HCT116 (cell line): ENCODE measurements around the gene FNDC3B. TPM values are rescaled to one million over a fixed set of nuclear protein-coding genes. Genes with fewer than 3 reads are reported as not detected.

Experiments
- ATAC-seq: fragments of 200-7000 bp; cut with Tn5 transposase; 2 replicates; pipeline ENCODE4 v1.9.1; 2020; ENCODE audit warnings: mild to moderate bottlenecking, moderate library complexity
- BruUV-seq: library from RNA; stranded (reverse); fragments of 400-500 nt; replicated peaks from 2 replicates; lab custom pipeline; 2021; lab: Mats Ljungman, UMichigan
- CTCF ChIA-PET: fragments of 300-600 bp; sonication (Branson Sonifier 250); formaldehyde crosslinking; loops from one replicate; lab custom pipeline; 2021; ENCODE audit warnings: antibody characterized with exemption; lab: Charles Lee
- POLR2A ChIA-PET: fragments of 300-600, 350-600 bp; sonication (Branson Sonifier 250); formaldehyde crosslinking; loops from one replicate; lab custom pipeline; 2021; ENCODE audit warnings: antibody characterized with exemption; lab: Charles Lee
- RAD21 ChIA-PET, 2 experiments: fragments of 300-600 bp; sonication (Branson Sonifier 250); formaldehyde crosslinking; loops; one replicate each; lab custom pipeline; 2023; ENCODE audit warnings: low total read pairs in 2 of 2; ENCODE audit not compliant: uncharacterized antibody in 2 of 2, unreplicated experiment in 2 of 2, low non-redundant PET in 1 of 2; lab: Charles Lee
- DNase-seq: peaks from one replicate; pipeline ENCODE4 v3.0.0-alpha.2; 2010; ENCODE audit warnings: low read depth, low spot score
- H2AFZ ChIP-seq: fragments of 200-600 bp; shearing (Covaris generic), sonication (generic); 2 replicates; pipeline ENCODE4 v1.6.1; 2017; ENCODE audit warnings: low read depth, mixed run types, mixed read lengths, antibody characterized with exemption, low read length; ENCODE audit not compliant: poor library complexity, severe bottlenecking
- H3K27ac ChIP-seq: 2 replicates; pipeline ENCODE4 v1.5.1; 2012; ENCODE audit warnings: low read depth, low read length
- H3K27me3 ChIP-seq: fragments of 200-600 bp; sonication (generic); 2 replicates; pipeline ENCODE4 v1.6.1; 2016; ENCODE audit warnings: mixed run types, low read length, mixed read lengths; ENCODE audit not compliant: insufficient read depth
- H3K36me3 ChIP-seq, 2 experiments: fragments of 200-500 bp in 1 of 2; fragments of 200-600 bp in 1 of 2; sonication (Bioruptor generic) in 1 of 2; sonication (generic) in 1 of 2; 2 replicates each; pipeline versions ENCODE4 v1.5.1 to v1.6.1; 2014 to 2016; ENCODE audit warnings: low read length in 2 of 2, inconsistent platforms in 1 of 2, mixed read lengths in 1 of 2, mixed run types in 1 of 2; ENCODE audit not compliant: insufficient read depth in 2 of 2, control insufficient read depth in 1 of 2
- H3K4me1 ChIP-seq, 2 experiments: fragments of 200-600 bp in 1 of 2; sonication (generic) in 1 of 2; 2 replicates each; pipeline versions ENCODE4 v1.5.1 to v1.6.1; 2012 to 2017; ENCODE audit warnings: low read length in 2 of 2, inconsistent platforms in 1 of 2, mild to moderate bottlenecking in 1 of 2, mixed read lengths in 1 of 2, mixed run types in 1 of 2, moderate library complexity in 1 of 2; ENCODE audit not compliant: insufficient read depth in 2 of 2, control insufficient read depth in 1 of 2
- H3K4me2 ChIP-seq: fragments of 200-600 bp; sonication (generic); 2 replicates; pipeline ENCODE4 v1.6.1; 2017; ENCODE audit warnings: mixed run types, low read length, mixed read lengths
- H3K4me3 ChIP-seq, 2 experiments: fragments of 200-600 bp in 1 of 2; sonication (generic) in 1 of 2; replicated peaks in 1 of 2; 2 replicates each; pipeline ENCODE4 v1.5.1; 2011 to 2016; ENCODE audit warnings: low read length in 2 of 2, control low read depth in 1 of 2, low read depth in 1 of 2, mild to moderate bottlenecking in 1 of 2, mixed read lengths in 1 of 2, mixed run types in 1 of 2
- H3K79me2 ChIP-seq: fragments of 200-600 bp; sonication (generic); 2 replicates; pipeline ENCODE4 v1.6.1; 2017; ENCODE audit warnings: mild to moderate bottlenecking, mixed run types, low read length, moderate library complexity, mixed read lengths; ENCODE audit not compliant: insufficient read depth
- H3K9ac ChIP-seq: fragments of 200-600 bp; sonication (generic); 2 replicates; pipeline ENCODE4 v1.6.1; 2016; ENCODE audit warnings: low read length, mixed read lengths
- H3K9me2 ChIP-seq: fragments of 200-600 bp; sonication (generic), shearing (Covaris generic); 2 replicates; pipeline ENCODE4 v1.6.1; 2017; ENCODE audit warnings: mixed run types, mild to moderate bottlenecking, moderate library complexity; ENCODE audit not compliant: insufficient read depth
- H3K9me3 ChIP-seq, 2 experiments: fragments of 200-500 bp in 1 of 2; fragments of 200-600 bp in 1 of 2; sonication (Bioruptor generic) in 1 of 2; sonication (generic) in 1 of 2; 2 replicates each; pipeline ENCODE4 v1.6.1; 2014 to 2017; ENCODE audit warnings: low read length in 2 of 2, mixed read lengths in 2 of 2, inconsistent platforms in 1 of 2, low read depth in 1 of 2, mild to moderate bottlenecking in 1 of 2, mixed run types in 1 of 2, moderate library complexity in 1 of 2; ENCODE audit not compliant: control insufficient read depth in 1 of 2, insufficient read depth in 1 of 2
- H4K20me1 ChIP-seq: fragments of 200-600 bp; sonication (generic), shearing (Covaris generic); 2 replicates; pipeline ENCODE4 v1.6.1; 2017; ENCODE audit warnings: mixed run types, mild to moderate bottlenecking, moderate library complexity; ENCODE audit not compliant: insufficient read depth
- ATF3 ChIP-seq: IDR thresholded peaks from 2 replicates; pipeline ENCODE4 v1.6.1; 2012
- CBX3 ChIP-seq: IDR thresholded peaks from 2 replicates; pipeline ENCODE4 v1.6.1; 2012; ENCODE audit warnings: low read depth
- CTCF ChIP-seq, 3 experiments: fragments of 200-600 bp in 1 of 3; sonication (generic) in 1 of 3; IDR thresholded peaks in 2 of 3; conservative IDR thresholded peaks in 1 of 3; 2 replicates each; pipeline ENCODE4 v1.5.1; 2012 to 2017; ENCODE audit warnings: low read depth in 2 of 3, low read length in 2 of 3, antibody characterized with exemption in 1 of 3, borderline replicate concordance in 1 of 3, control low read depth in 1 of 3, mild to moderate bottlenecking in 1 of 3, mixed read lengths in 1 of 3, mixed run types in 1 of 3, moderate library complexity in 1 of 3; ENCODE audit not compliant: insufficient read depth in 1 of 3
- EGR1 ChIP-seq: IDR thresholded peaks from 2 replicates; pipeline ENCODE4 v1.6.1; 2012; ENCODE audit warnings: low read depth
- ELF1 ChIP-seq: IDR thresholded peaks from 2 replicates; pipeline ENCODE4 v1.6.1; 2012; ENCODE audit warnings: low read depth, borderline replicate concordance
- EZH2 ChIP-seq: fragments of 200-600 bp; sonication (generic); IDR thresholded peaks from 2 replicates; pipeline ENCODE4 v1.6.1; 2017; ENCODE audit warnings: antibody characterized with exemption, mixed run types
- EZH2phosphoT487 ChIP-seq: fragments of 200-600 bp; IDR thresholded peaks from 2 replicates; pipeline ENCODE4 v1.6.1; 2018; ENCODE audit warnings: antibody characterized with exemption, borderline replicate concordance
- FOSL1 ChIP-seq: IDR thresholded peaks from 2 replicates; pipeline ENCODE4 v1.6.1; 2012; ENCODE audit warnings: low read depth
- JUND ChIP-seq: IDR thresholded peaks from 2 replicates; pipeline ENCODE4 v1.6.1; 2012
- MAX ChIP-seq: IDR thresholded peaks from 2 replicates; pipeline ENCODE4 v1.6.1; 2012
- POLR2A ChIP-seq: IDR thresholded peaks from 2 replicates; pipeline ENCODE4 v1.7.0; 2011; ENCODE audit warnings: borderline replicate concordance; ENCODE audit not compliant: insufficient read depth, insufficient read length; ENCODE audit errors: extremely low read depth
- POLR2AphosphoS5 ChIP-seq: IDR thresholded peaks from 2 replicates; pipeline ENCODE4 v1.6.1; 2011; ENCODE audit warnings: mild to moderate bottlenecking, low read depth, low read length, moderate library complexity
- SIN3A ChIP-seq: IDR thresholded peaks from 2 replicates; pipeline ENCODE4 v1.6.1; 2012; ENCODE audit warnings: low read depth
- SP1 ChIP-seq: IDR thresholded peaks from 2 replicates; pipeline ENCODE4 v1.6.1; 2012; ENCODE audit warnings: low read depth
- SRF ChIP-seq: IDR thresholded peaks from 2 replicates; pipeline ENCODE4 v1.6.1; 2012; ENCODE audit warnings: low read depth
- TCF7L2 ChIP-seq: IDR thresholded peaks from 2 replicates; pipeline ENCODE4 v1.7.0; 2011; ENCODE audit warnings: borderline replicate concordance, inconsistent platforms; ENCODE audit not compliant: insufficient read depth, insufficient read length; ENCODE audit errors: extremely low read depth
- YY1 ChIP-seq: IDR thresholded peaks from 2 replicates; pipeline ENCODE4 v1.6.1; 2011; ENCODE audit warnings: low read length, low read depth, moderate library complexity, mild to moderate bottlenecking; ENCODE audit not compliant: insufficient replicate concordance; ENCODE audit errors: extremely low read depth
- ZNF274 ChIP-seq: fragments of 200-500 bp; sonication (Bioruptor generic); IDR thresholded peaks from 2 replicates; pipeline ENCODE4 v1.6.1; 2014; ENCODE audit warnings: mild to moderate bottlenecking, low read depth, low read length, inconsistent platforms
- intact Hi-C: fragments of 100-400 bp; cut with micrococcal nuclease; formaldehyde crosslinking; loops from 2 replicates; pipeline ENCODE4 v1.10.0; 2022
- total RNA-seq: library from RNA; stranded (reverse); gene quantifications from one replicate; pipeline ENCODE4 v1.2.1, GENCODE V29; 2021; ENCODE audit not compliant: unreplicated experiment

Gene FNDC3B
- total RNA-seq, 1 experiment from 2014 or later, result 45.7 TPM

- H3K27me3 ChIP-seq, result no peaks in the 10 kb centered on the region
- H3K4me1 ChIP-seq, result no peaks in the 10 kb centered on the region
- H3K9ac ChIP-seq, result no peak overlapping the region
- CTCF ChIA-PET, result no interaction called here
- H3K36me3 ChIP-seq, result no peaks in the 10 kb centered on the region
- H3K4me3 ChIP-seq, result no peak overlapping the region
- H3K9me2 ChIP-seq, result no peaks in the 10 kb centered on the region
- no peak overlapping the region for H3K4me2 ChIP-seq
- no peak overlapping the region for H2AFZ ChIP-seq
- TF ChIP-seq POLR2AphosphoS5 (no peak), MAX (no peak), ZNF274 (no peak), CTCF (IDR thresholded peaks at IDR 0.05 in 2 of 3, conservative IDR thresholded peaks at IDR 0.05 in 1 of 3; ENCODE audit: borderline replicate concordance in 1 of 3, insufficient read depth in 1 of 3, low read depth in 2 of 3, low read length in 2 of 3) (no peak), SIN3A (no peak), SRF (no peak), JUND (no peak), EGR1 (no peak), EZH2phosphoT487 (no peak), ELF1 (no peak), EZH2 (no peak), POLR2A (no peak), YY1 (no peak), SP1 (no peak), FOSL1 (no peak), CBX3 (no peak), TCF7L2 (no peak), ATF3 (no peak)
- H3K79me2 ChIP-seq, result no peaks in the 10 kb centered on the region
- POLR2A ChIA-PET, result no interaction called here
- no peak for DNase-seq
- no peaks in the 10 kb centered on the region for H3K9me3 ChIP-seq
- no peak for ATAC-seq
- intact Hi-C loops, result no loop called here
- H4K20me1 ChIP-seq, result no peaks in the 10 kb centered on the region
- H3K27ac ChIP-seq, result no peak overlapping the region
- no TSS peak for BruUV-seq
- RAD21 ChIA-PET, result no interaction called here
Measured at GRCh38 chr3:172279191-172279640, 239.8 kb downstream of the FNDC3B start.
